Amniotic stem cell (primary cell): ENCODE results near the gene IL36G.
"Not testable (repeated sequence)": the region's sequence is repeated elsewhere in the genome, so short reads cannot be mapped to it uniquely, and the experiment has no call there.

Experiments used
- DNase-seq: peaks from one replicate; lab custom pipeline; 2025; lab: John Stamatoyannopoulos, UW

The IL36G gene

GRCh38 chr2:112977559-112978056 lies at the start of gene IL36G:
TSS of gene IL36G (plus strand) at chr2:112978006. CDS start at chr2:112978639, 633 bp downstream.
- DNase-seq = no peak

DNA sequence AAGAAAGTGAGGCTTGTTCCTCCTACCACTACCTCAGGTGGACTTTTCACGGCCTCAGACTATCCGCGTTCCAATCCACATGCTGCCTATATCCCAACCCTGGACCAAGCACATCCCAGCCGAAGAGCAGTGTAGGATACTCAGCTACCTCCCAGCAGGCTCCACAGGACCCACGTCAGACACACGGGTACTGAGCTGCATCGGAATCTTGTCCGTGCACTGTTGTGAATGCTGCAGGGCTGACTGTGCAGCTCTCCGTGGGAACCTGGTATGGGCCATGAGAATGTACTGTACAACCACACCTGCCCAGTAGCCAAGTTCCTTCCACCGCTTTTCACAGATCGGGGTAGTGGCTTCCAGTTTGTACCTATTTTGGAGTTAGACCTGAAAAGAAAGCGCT lies 44.5 kb upstream of the IL36G start:
- DNase-seq = no peak

DNA sequence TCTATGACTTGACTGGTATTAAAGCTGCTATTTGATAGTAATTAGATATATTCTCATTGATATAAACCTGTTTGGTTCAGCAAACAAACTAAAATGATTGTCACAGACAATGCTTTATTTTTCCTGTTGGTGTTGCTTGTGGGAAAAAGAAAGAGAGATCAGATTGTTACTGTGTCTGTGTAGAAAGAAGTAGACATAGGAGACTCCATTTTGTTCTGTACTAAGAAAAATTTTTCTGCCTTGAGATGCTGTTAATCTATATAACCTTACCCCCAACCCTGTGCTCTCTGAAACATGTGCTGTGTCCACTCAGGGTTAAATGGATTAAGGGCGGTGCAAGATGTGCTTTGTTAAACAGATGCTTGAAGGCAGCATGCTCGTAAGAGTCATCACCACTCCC lies 43.7 kb upstream of the IL36G start:
- DNase-seq = not testable (repeated sequence)

GRCh38 chr2:112936927-112937232 lies 40.9 kb upstream of the IL36G start:
- no peak for DNase-seq

- no peak for DNase-seq
Measured at GRCh38 chr2:112938904-112939303, 38.9 kb upstream of the IL36G start.

- DNase-seq = no peak
Measured at GRCh38 chr2:112939425-112939824, 38.4 kb upstream of the IL36G start.

DNA sequence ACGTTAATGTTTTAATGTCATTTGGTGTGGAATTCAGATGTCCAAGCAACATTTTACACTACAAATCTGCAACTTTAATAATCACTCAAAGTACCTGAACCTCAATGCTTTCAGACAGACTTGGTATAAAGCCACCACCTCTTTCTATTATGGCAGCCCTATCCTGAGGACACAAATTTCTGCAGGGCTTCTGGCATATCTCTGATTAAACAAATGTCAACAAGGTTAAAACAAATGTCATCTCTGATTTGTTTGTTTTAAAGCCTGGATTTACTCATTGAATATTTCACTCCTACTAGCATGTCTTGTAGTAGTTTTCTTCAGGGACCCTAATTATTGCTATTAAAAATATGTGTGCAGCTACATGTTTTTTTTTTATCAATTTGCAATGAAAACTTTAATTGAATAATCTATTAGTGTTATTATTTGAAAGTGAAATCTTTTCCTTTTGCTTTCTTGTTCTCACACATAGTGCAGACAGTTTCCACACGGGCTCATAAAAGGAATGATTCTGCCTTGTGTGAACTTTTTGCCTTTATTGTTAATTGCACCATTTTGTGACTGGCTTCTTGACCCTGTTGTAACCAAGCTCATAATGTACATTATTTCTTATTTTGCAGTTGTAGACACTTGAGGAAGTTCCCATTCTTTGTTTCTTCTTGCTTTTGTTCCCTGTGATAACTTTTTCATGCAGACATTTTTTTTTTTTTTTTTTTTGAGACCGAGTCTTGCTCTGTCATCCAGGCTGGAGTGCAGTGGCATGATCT lies 36.8 kb upstream of the IL36G start:
- no peak for DNase-seq

GRCh38 chr2:112941753-112942653 lies 35.8 kb upstream of the IL36G start:
- DNase-seq = peak; percentile 47

- no peak for DNase-seq
Measured at GRCh38 chr2:112942654-112943002, 35.2 kb upstream of the IL36G start.

GRCh38 chr2:112944971-112945370 lies 32.8 kb upstream of the IL36G start:
- DNase-seq = no peak

DNA sequence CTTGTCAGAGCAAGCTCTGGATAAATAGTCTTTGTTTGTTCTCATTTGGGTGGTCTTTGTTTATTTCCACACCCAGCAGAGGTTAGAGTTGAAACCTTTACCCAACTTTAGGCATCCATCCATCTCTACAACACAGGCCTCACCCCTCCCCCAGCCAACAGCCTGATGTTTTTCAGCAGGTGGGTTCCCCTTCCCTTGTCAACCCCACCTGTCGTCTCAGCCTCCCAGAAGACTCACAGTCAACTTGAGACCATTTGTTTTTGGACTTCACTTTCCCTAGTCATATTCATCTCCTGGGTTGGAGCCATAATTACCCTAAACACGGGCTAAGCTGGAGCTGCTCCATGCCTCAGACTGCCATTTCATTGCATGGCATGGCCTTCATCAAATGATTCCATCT lies 31.7 kb upstream of the IL36G start:
- DNase-seq = no peak

DNA sequence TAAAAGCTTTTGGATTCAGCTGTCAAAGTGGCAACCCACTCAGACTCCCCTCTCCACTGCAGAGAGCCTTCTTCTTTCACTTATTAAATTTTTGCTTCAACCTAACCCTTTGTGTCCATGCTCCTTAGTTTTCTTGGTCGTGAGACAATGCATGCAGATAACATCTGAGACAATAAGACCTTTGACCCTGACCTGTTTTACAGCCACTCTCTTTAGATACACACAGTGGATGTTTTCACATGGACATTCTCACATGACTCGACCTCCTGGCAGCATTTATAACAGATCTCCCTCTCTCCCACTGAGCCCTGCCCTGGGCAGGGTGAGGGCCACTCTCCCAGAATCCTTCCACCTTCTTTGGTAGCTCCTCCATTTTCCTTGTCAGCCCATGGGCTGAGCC lies 30.4 kb upstream of the IL36G start:
- DNase-seq = no peak

- no peak for DNase-seq
Measured at GRCh38 chr2:112949456-112949855, 28.4 kb upstream of the IL36G start.

GRCh38 chr2:112954364-112954763 lies 23.4 kb upstream of the IL36G start:
- DNase-seq = no peak

DNA sequence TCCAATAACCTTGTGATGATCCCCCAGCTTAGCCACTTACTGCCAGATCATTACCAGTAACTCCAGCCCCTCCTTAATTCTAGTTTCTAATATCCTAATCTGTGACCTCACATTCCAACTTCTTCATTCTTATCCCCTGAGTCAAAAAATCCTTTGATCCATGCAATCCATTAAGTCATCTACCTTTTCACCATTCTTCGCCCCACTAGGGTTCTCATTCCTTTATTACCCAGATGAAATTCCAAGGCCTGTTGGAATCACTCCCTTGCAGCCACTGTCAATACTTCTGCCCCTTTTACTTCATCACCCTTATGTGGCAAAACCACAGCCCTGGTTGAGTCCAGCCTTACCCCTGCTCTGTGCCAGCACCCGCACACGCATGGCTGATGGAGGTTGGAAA lies 20.3 kb upstream of the IL36G start:
- no peak for DNase-seq

DNA sequence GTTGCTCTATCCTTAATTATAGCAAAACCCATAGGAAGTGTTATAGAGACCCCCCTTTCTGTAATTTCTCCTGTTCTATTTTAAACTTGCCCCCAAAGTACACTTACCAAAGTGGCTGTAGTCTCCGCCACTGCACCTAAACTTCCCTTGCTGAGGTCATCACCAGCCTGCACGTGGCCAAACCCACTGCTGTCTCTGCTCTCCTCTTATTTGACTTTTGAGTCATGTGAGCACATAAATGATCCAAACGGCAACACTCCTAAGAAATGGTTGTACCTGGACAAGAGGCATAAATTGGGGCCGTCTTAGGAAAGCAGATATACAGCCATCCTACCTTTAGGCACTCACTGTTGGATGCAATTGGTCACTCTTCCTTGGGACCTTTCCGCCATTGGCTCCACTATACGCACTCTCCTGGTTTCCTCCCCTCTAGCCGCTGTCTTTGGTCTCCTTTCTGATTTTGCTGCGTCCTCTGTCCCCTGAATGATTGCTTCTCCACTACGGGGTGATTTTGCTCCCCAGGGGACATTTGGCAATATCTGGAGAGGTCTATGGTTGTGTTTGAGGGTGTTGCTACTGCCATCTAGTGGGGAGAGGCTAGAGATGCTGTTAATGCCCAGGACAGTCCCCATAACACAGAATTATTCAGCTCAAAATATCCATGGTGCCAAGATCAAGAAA lies 19.2 kb upstream of the IL36G start:
- peak; percentile 42 for DNase-seq

DNA sequence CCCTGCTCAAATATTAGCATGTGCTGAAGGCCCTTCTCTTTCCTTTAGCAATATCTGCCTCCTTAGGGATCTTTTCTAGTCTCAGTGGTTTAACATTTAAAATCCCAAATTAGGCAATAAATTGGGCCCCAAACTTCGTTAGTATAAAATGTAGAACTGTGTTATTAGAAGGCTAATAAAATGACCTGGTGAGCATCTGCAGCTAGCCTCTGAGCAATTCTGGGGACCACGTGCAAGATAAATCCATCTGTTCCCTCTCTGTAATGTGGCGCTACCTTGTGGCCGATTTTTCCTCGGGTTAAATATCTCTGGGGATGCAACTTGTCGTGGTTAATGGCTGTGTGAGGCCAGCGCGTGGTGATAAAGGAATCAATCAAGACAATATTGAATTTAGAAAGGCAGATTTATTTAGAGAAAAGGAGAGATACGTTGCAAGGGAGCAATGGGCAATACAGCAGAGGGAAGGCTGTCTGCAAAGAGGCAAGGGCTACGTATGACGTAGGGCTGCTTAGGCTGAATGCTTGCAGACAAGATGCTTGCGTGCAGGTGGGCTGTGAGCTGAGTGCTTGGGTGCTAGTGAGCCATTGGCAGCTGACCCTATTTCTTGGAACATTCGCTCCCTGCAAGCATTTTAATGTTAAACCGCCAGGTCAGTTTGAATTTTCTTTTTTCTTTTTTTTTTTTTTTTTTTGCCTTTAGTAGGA lies 18.5 kb upstream of the IL36G start:
- no peak for DNase-seq

GRCh38 chr2:112960230-112960825 lies 17.5 kb upstream of the IL36G start:
- no peak for DNase-seq

- no peak for DNase-seq
Measured at GRCh38 chr2:112962308-112963175, 15.3 kb upstream of the IL36G start.

DNA sequence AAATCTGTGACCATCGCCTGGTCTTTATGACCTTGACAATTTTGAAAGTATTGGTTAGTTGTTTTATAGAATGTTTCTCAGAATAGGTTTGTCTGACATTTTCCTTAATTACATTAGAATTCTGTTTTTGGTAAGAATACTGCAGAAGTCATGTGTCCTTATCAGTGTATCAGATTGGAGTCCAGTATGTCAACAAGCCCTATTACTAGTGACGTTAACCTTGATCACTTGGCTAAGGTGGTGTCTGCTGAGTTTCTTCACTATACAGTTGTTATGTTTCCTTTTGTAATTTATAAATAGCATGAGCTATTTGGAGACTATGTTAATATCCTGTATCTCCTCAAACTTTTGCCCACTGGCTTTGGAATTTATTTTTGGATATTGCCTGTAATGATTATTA lies 10.8 kb upstream of the IL36G start:
- DNase-seq = no peak
